ENCODE measurements around the gene PSME1. TPM values are rescaled to one million over a fixed set of nuclear protein-coding genes. Genes with fewer than 3 reads are reported as not detected.

Gene PSME1
- 100 to 1,000 TPM in 2 of 4 donors, 10 to 100 TPM in 2; 63.3 to 158 (median 87.5) TPM for total RNA-seq

DNA sequence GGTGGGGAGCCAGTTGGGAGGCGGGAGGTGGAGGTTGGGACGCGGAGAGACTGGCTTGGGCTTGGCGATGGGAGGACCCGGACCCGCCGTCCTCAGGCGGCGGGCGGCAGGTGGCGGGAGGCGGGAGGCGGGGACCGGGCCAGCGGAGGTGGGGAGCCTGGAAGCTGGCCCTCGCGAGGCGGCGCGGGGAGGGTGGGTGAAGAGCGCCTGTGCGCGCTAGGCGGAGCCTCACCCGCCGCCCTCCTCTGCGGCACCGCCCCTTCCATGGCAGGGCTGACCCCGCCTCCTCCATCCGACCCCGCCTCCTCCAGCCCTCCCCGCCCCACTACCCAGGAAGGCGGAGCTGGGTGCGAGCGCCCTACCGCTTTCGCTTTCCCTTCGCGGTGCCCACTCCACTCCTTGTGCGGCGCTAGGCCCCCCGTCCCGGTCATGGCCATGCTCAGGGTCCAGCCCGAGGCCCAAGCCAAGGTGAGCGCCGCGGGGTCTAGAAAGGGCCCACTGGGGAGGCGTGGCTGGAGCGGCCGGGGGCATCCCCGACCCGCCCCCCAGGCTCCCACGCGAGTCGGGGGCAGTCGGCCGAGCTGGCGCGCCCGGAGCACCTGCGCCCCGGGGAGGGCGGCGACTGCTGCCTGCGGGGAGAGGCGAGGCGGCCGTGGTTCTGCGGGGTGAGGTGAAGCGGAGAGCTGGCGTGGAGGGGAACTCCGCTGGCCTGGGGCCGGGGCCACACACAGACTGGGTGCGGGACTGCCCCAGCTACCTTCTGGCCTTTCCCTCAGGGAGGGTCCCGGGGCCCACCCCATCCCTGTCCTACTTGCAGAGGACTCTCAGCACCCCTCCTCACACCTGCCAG, at the start of gene PSME1:
Gene PSME1 (plus strand): TSS at position 361 of the 850 bp plus-strand sequence. CDS start 69 bp downstream, at position 430.
- Histone ChIP-seq H3K36me3 (peaks cover 0 to 18% of the 10 kb centered on the region in 2 donors), H3K4me1 (peaks cover 47 to 67% of the 10 kb centered on the region in 2 donors), H3K9me3 (no peaks in the 10 kb centered on the region), H3K27ac (peak within 1 kb of the TSS; percentile 92 to 99 (median 96)), H3K27me3 (no peaks in the 10 kb centered on the region), H3K4me3 (peak within 1 kb of the TSS; percentile 86 to 100 (median 92))
- TF ChIP-seq POLR2A (IDR thresholded peaks at IDR 0.05) = peak; percentile 71 to 74
- TF ChIP-seq, protein P1, sequence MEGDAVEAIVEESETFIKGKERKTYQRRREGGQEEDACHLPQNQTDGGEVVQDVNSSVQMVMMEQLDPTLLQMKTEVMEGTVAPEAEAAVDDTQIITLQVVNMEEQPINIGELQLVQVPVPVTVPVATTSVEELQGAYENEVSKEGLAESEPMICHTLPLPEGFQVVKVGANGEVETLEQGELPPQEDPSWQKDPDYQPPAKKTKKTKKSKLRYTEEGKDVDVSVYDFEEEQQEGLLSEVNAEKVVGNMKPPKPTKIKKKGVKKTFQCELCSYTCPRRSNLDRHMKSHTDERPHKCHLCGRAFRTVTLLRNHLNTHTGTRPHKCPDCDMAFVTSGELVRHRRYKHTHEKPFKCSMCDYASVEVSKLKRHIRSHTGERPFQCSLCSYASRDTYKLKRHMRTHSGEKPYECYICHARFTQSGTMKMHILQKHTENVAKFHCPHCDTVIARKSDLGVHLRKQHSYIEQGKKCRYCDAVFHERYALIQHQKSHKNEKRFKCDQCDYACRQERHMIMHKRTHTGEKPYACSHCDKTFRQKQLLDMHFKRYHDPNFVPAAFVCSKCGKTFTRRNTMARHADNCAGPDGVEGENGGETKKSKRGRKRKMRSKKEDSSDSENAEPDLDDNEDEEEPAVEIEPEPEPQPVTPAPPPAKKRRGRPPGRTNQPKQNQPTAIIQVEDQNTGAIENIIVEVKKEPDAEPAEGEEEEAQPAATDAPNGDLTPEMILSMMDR (IDR thresholded peaks at IDR 0.05 in 4 of 5, conservative IDR thresholded peaks at IDR 0.05 in 1 of 5) = peak in 1 of 5 experiments; percentile 18
- ATAC-seq (peak; percentile 53 to 75), DNase-seq (peak; percentile 89 to 94)
- in situ Hi-C loops (cut with MboI; ENCODE audit: low sequenced_read_pairs in 4 of 4) (loop anchor here in 1 of 4 donors (25.0 kb wide), 1 partner anchor 824 kb away; the partner anchor contains the start of genes BCL2L2, PABPN1 and PPP1R3E), intact Hi-C loops (cut with DNase I; ENCODE audit: low total_unique reads) (no loop called here)

DNA sequence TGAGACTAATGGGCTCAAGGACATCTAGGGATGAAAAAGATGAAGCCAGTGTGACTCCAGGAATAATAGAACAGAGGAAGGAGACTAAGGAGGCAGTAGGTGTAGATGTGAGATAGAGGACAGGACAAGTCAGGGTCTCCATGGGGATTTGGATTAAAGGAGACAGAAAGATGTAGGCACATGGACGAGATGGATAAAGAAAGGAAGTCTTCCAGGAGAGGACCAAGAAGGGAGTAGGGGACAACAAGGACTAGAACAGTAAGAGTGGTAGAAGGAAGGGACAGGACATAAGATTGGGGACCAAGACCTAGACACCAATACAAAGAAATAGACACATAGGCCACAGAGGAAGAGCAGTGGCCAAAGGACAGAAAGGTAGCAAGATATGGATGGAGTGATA, 49.0 kb upstream of the PSME1 start:
- Histone ChIP-seq H3K4me1 (no peaks in the 10 kb centered on the region), H3K4me3 (no peak overlapping the region), H3K9me3 (no peaks in the 10 kb centered on the region), H3K27ac (no peak overlapping the region), H3K36me3 (no peaks in the 10 kb centered on the region), H3K27me3 (no peaks in the 10 kb centered on the region)
- in situ Hi-C loops (cut with MboI; ENCODE audit: low sequenced_read_pairs in 4 of 4) = no loop called here
- no peak for TF ChIP-seq POLR2A (IDR thresholded peaks at IDR 0.05)
- TF ChIP-seq, protein P1 (IDR thresholded peaks at IDR 0.05 in 4 of 5, conservative IDR thresholded peaks at IDR 0.05 in 1 of 5) = no peak
- intact Hi-C loops (cut with DNase I; ENCODE audit: low total_unique reads) = no loop called here
- DNase-seq (no peak), ATAC-seq (no peak)

DNA sequence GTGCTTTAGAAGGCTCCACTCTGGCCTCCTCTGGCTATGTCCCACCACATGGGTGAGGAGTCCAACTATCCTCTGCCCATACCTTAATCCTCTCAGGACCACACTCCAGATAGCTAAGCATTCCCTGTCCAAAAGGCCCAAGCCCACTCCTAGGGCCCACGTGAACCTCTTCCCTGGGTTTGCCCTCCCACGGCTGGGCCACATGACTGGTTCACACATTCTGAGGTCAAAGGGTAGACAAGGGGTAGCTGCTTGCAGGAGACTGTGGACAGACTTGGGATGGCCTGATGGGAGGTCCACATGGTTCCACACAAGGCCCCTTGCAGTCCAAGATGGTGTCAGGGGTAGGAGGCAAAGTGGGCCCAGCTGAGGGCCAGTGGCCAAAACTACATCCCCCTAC, 47.9 kb upstream of the PSME1 start:
- H3K4me3 ChIP-seq = no peak overlapping the region
- no peak overlapping the region for H3K27ac ChIP-seq
- TF ChIP-seq, protein P1 (IDR thresholded peaks at IDR 0.05 in 4 of 5, conservative IDR thresholded peaks at IDR 0.05 in 1 of 5) = no peak
- TF ChIP-seq POLR2A (IDR thresholded peaks at IDR 0.05) = no peak
- intact Hi-C loops (cut with DNase I; ENCODE audit: low total_unique reads) (no loop called here), in situ Hi-C loops (cut with MboI; ENCODE audit: low sequenced_read_pairs in 4 of 4) (no loop called here)
- H3K27me3 ChIP-seq = no peaks in the 10 kb centered on the region
- no peaks in the 10 kb centered on the region for H3K36me3 ChIP-seq
- no peaks in the 10 kb centered on the region for H3K9me3 ChIP-seq
- ATAC-seq (no peak), DNase-seq (no peak)
- H3K4me1 ChIP-seq = no peaks in the 10 kb centered on the region

DNA sequence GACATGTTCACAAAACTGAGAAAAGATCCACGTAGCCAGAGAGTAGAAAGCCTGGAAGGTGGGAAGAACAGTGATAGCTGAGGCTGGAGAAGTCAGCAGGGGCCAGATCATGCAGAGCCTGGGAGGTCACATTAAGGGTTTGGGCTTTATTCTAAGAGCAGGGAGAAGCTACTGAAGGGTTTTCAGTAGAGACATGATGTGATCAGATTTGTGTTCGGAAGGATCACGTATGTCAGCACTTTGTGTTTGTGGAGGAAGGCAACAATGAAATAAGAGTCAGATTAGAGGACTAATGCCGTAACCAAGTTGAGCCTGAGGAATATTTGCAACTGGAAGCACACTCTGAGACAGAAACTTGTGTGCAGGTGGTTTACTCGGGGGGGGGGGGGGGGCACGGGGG, 46.1 kb upstream of the PSME1 start:
- intact Hi-C loops (cut with DNase I; ENCODE audit: low total_unique reads) (loop anchor here (1.0 kb wide), 2 partner anchors 32 to 76 kb away; no protein-coding TSS in a partner anchor), in situ Hi-C loops (cut with MboI; ENCODE audit: low sequenced_read_pairs in 4 of 4) (loop anchor here in 1 of 4 donors (5.0 kb wide), 1 partner anchor 33 kb away; no protein-coding TSS in a partner anchor)
- peaks cover under 1 to 9% of the 10 kb centered on the region in 2 donors for H3K4me1 ChIP-seq
- no peak overlapping the region for H3K27ac ChIP-seq
- no peaks in the 10 kb centered on the region for H3K27me3 ChIP-seq
- H3K36me3 ChIP-seq = no peaks in the 10 kb centered on the region
- H3K9me3 ChIP-seq = no peaks in the 10 kb centered on the region
- no peak overlapping the region for H3K4me3 ChIP-seq
- TF ChIP-seq, protein P1 (IDR thresholded peaks at IDR 0.05 in 4 of 5, conservative IDR thresholded peaks at IDR 0.05 in 1 of 5) = no peak
- no peak for TF ChIP-seq POLR2A (IDR thresholded peaks at IDR 0.05)
- ATAC-seq = no peak
- no peak for DNase-seq

Measured in gastrocnemius medialis (tissue), 4 donors.